Activated T-helper 1 cell treated with anti-CD3 and anti-CD28 coated beads, Interleukin-12 subunit alpha, Interleukin-12 subunit beta, Interleukin-2, Interleukin-4 antibody, amounts not matched to agents 30 ng/mL and 10 ng/mL and 1 ng/mL, durations not matched to agents 14 hours and 24 hours and 36 hours (primary cell): Measurements from ENCODE around the gene NOCT. TPM values are rescaled to one million over a fixed set of nuclear protein-coding genes. Genes with fewer than 3 reads are reported as not detected.
A peak's percentile ranks its signal among the peaks of the same experiment; 100 is the strongest.
"Not testable (repeated sequence)": the region's sequence is repeated elsewhere in the genome, so short reads cannot be mapped to it uniquely, and the experiment has no call there.

Experiments
- DNase-seq: peaks from one replicate; pipeline ENCODE4 v3.0.0; 2021; ENCODE audit warnings: low spot score
- H3K27ac Mint-ChIP-seq: one replicate; pipeline ENCODE4 v1.8.0; 2021; ENCODE audit warnings: mild to moderate bottlenecking, mixed read lengths
- H3K27me3 Mint-ChIP-seq: one replicate; pipeline ENCODE4 v1.8.0; 2022; ENCODE audit warnings: mild to moderate bottlenecking, moderate library complexity, mixed read lengths; ENCODE audit not compliant: insufficient read depth
- H3K36me3 Mint-ChIP-seq: one replicate; pipeline ENCODE4 v1.8.0; 2021; ENCODE audit warnings: low read depth, mixed read lengths
- H3K4me1 Mint-ChIP-seq: one replicate; pipeline ENCODE4 v1.8.0; 2021; ENCODE audit warnings: low read depth, mixed read lengths
- H3K4me3 Mint-ChIP-seq: one replicate; pipeline ENCODE4 v1.8.0; 2021; ENCODE audit warnings: mild to moderate bottlenecking, moderate library complexity, mixed read lengths
- H3K9me3 Mint-ChIP-seq: one replicate; pipeline ENCODE4 v1.8.0; 2021; ENCODE audit warnings: mixed read lengths
- intact Hi-C: fragments of 100-400 bp; cut with micrococcal nuclease; formaldehyde crosslinking; loops from one replicate; pipeline ENCODE4 v1.15.1; 2024
- total RNA-seq: library from RNA; stranded (reverse); gene quantifications from 2 replicates; pipeline ENCODE4 v1.2.3, GENCODE V29; 2022

Gene NOCT
- total RNA-seq, 1 donor from 2014 or later: 24.1 TPM

GRCh38 chr4:138992676-138993075 lies 22.9 kb upstream of the NOCT start:
- Mint-ChIP-seq H3K27ac (no peak overlapping the region), H3K4me1 (no peaks in the 10 kb centered on the region)

DNA sequence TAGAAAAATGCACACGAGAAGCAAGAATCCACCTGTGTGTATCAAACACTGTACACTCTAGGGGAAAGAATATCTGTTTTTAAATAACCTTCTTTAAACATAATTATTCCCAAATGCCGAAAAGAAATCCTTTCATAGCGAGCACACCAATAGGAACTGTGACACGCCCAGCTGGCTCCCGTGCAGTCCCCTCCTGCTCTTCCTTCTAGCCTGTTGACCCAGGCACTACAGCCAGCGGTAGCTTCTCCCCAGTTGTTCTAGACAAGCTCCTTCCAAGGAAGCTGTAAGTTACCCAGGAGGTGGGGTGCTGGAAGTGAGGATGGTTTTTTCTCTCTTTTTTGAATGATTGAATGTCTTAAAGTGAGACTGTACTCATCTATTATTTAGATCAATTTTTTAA lies 19.5 kb upstream of the NOCT start:
- H3K9me3 Mint-ChIP-seq: no peaks in the 10 kb centered on the region
- H3K27me3 Mint-ChIP-seq: peaks cover 5% of the 10 kb centered on the region
- intact Hi-C loops: no loop called here
- no peaks in the 10 kb centered on the region for H3K36me3 Mint-ChIP-seq
- no peak for DNase-seq
- H3K27ac Mint-ChIP-seq: no peak overlapping the region
- H3K4me1 Mint-ChIP-seq: no peaks in the 10 kb centered on the region
- H3K4me3 Mint-ChIP-seq: no peak overlapping the region

More at GRCh38 chr4:138992676-138993075, 22.9 kb upstream of the NOCT start:
- intact Hi-C loops: no loop called here
- H3K4me3 Mint-ChIP-seq: no peak overlapping the region
- peaks cover 5% of the 10 kb centered on the region for H3K27me3 Mint-ChIP-seq
- no peaks in the 10 kb centered on the region for H3K36me3 Mint-ChIP-seq
- no peaks in the 10 kb centered on the region for H3K9me3 Mint-ChIP-seq
- no peak for DNase-seq

DNA sequence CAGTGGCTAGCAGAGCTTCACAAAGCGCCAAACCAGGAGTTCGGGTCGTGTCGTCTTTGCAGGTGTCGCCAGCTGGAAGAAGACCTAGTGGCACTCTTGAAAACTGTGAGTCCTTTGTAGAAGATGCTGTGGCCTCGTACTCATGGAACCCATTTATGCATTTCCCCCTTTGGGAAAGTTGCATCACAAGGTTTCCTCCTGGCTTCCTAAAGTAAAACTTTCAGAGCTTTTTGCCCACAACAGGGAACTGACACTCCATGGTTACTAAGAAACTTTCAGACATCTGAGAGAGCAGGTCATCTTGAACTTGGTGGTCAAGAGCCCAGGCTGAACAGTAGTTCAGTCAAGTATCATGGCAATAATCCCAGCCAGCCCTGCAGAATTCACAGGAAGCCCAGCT lies 15.9 kb upstream of the NOCT start:
- Mint-ChIP-seq H3K4me3 (no peak overlapping the region), H3K36me3 (no peaks in the 10 kb centered on the region), H3K27me3 (no peaks in the 10 kb centered on the region), H3K27ac (no peak overlapping the region), H3K4me1 (no peaks in the 10 kb centered on the region), H3K9me3 (no peaks in the 10 kb centered on the region)
- DNase-seq: no peak
- intact Hi-C loops: no loop called here

- DNase-seq, intact Hi-C loops, H3K36me3 Mint-ChIP-seq, H3K4me3 Mint-ChIP-seq, H3K9me3 Mint-ChIP-seq, H3K27me3 Mint-ChIP-seq, H3K27ac Mint-ChIP-seq, H3K4me1 Mint-ChIP-seq: not testable (repeated sequence)
These were observed 15.4 kb upstream of the NOCT start for GRCh38 chr4:139000134-139000533.

DNA sequence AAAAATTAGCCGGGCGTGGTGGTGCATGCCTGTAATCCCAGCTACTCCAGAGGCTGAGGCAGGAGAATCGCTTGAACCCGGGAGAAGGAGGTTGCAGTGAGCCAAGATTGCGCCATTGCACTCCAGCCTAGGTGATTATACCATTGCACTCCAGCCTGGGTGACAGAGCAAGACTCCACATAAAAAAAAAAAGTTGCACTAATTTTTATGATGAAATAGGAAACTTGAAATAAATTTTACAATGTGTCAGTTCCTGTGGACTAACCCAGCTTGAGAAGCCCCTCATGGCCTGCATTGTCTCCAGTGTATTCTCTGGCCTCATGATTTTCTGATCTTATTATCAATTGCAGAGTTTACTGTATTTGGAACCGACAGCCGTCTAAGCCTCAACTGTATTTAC lies 14.2 kb upstream of the NOCT start:
- intact Hi-C loops, H3K27ac Mint-ChIP-seq, H3K4me1 Mint-ChIP-seq, H3K36me3 Mint-ChIP-seq, H3K9me3 Mint-ChIP-seq, H3K4me3 Mint-ChIP-seq, H3K27me3 Mint-ChIP-seq, DNase-seq: not testable (repeated sequence)

DNA sequence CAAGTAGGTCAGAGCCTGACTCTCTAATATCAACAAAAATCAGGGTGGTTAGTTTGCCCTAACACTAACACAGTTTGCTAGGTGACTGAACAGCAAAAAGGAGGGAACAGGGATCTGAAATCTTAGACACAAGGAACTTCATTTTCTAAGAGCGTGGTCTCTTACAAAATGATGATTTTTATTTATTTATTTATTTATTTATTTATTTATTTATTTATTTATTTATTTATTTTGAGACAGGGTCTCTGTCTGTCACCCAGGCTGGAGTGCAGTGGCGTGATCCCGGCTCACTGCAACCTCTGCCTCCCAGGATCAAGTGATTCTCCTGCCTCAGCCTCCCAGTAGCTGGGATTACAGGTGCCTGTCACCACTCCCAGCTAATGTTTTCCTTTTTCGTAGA lies 11.9 kb upstream of the NOCT start:
- DNase-seq, H3K9me3 Mint-ChIP-seq, intact Hi-C loops, H3K4me1 Mint-ChIP-seq, H3K27me3 Mint-ChIP-seq, H3K36me3 Mint-ChIP-seq, H3K27ac Mint-ChIP-seq, H3K4me3 Mint-ChIP-seq: not testable (repeated sequence)

DNA sequence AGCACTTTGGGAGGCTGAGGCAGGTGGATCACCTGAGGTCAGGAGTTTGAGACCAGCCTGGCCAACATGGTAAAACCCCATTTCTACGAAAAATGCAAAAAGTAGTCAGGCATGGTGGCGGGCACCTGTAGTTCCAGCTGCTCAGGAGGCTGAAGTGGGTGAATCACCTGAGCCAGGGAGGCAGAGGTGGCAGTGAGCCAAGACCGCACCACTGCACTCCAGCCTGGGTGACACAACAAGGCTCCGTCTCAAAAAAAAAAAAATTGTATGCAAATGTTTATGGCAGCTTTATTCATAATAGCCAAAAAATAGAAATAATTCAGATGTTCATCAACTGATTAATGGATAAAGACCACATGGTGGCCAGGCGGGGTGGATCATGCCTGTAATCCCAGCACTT lies 9.8 kb upstream of the NOCT start:
- Mint-ChIP-seq H3K4me3 (no peak overlapping the region), H3K4me1 (no peaks in the 10 kb centered on the region), H3K9me3 (no peaks in the 10 kb centered on the region), H3K27me3 (no peaks in the 10 kb centered on the region), H3K36me3 (no peaks in the 10 kb centered on the region), H3K27ac (no peak overlapping the region)
- intact Hi-C loops: no loop called here
- no peak for DNase-seq

DNA sequence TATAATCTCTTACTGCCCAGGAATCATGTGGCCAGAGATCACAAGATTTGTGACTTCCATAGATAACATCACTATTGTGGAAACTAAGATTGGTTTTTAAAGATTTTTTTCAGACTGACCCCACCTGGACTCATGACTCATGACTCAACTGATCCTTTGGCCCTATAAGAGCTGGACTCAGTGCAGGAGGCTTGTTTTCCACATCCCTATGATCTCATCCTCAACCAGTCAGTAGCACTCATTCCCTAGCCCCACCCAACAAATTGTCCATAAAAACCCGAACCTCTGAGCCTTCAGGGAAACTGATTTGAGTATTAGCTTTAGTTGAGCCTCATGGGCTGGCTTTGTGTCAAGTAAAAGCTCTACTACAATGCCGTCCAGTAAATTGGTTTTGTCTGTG lies 7.9 kb upstream of the NOCT start:
- Mint-ChIP-seq H3K27me3 (no peaks in the 10 kb centered on the region), H3K4me3 (no peak overlapping the region), H3K27ac (no peak overlapping the region), H3K36me3 (no peaks in the 10 kb centered on the region), H3K9me3 (no peaks in the 10 kb centered on the region), H3K4me1 (no peaks in the 10 kb centered on the region)
- intact Hi-C loops: no loop called here
- DNase-seq: no peak

DNA sequence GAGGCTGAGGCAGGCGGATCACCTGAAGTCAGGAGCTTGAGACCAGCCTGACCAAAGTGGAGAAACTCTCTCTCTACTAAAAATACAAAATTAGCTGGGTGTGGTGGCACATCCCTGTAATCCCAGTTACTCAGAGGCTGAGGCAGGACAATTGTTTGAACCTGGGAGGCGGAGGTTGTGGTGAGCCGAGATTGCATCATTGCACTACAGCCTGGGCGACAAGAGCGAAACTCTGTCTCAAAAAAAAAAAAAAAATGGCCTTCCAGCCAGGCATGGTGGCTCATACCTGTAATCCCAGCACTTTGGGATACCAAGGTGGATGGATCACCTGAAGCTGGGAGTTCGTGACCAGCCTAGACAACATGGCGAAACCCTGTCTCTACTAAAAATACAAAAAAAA lies 7.3 kb upstream of the NOCT start:
- DNase-seq, H3K27me3 Mint-ChIP-seq, H3K9me3 Mint-ChIP-seq, H3K4me1 Mint-ChIP-seq, H3K4me3 Mint-ChIP-seq, H3K36me3 Mint-ChIP-seq, intact Hi-C loops, H3K27ac Mint-ChIP-seq: not testable (repeated sequence)

DNA sequence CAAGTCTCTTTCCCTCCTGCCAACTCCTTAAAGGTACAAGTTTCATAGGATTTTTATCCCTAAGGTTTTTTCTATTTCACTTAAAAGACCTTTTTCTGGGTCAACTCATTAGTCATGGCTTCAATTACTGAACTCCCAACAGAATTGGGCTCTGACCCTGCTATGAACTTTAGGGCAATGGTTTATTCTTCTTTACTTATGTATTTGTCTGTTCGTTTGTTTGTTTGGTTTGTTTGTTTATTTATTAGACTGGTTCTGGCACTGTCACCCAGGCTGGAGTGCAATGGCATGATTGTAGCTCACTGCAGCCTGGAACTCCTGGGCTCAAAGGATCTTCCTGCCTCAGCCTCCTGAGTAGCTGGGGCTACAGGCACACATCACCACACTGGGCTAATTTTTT lies 5.9 kb upstream of the NOCT start:
- no peak overlapping the region for H3K4me3 Mint-ChIP-seq
- H3K4me1 Mint-ChIP-seq: peaks cover 11% of the 10 kb centered on the region
- intact Hi-C loops: loop anchor here (10.0 kb wide), 1 partner anchor 255 kb away; no protein-coding TSS in a partner anchor
- no peaks in the 10 kb centered on the region for H3K9me3 Mint-ChIP-seq
- no peaks in the 10 kb centered on the region for H3K27me3 Mint-ChIP-seq
- H3K27ac Mint-ChIP-seq: no peak overlapping the region
- no peak for DNase-seq
- no peaks in the 10 kb centered on the region for H3K36me3 Mint-ChIP-seq

DNA sequence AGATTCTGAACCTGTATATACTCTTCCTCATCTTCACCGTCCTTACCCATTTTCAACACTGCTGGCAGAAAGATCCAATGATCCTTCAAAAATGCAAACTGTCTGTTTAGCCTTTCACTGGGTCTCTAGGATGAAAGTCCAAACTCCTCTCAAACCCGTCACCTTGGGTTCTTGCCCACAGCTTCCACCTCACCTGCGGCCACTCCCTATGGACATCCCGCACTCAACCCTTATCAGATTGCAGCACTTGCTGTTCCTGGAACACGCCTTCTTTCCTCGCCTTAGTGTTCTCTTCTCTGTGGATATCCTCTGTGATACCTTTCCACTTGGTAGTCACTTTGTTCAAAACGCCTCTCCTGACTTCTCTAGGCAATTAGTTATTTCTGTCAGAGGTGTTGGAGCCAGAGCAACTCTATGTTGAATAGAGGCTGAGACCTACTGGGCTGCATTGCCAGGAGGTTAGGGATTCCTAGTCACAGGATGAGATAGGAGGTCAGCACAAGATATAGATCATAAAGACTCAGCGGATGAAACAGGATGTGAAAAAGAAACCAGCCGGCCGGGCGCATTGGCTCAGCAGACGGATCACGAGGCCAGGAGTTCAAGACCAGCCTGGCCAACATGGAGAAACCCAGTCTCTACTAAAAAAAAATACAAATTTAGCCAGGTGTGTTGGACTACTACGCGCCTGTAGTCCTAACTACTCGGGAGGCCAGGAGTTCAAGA lies 4.2 kb upstream of the NOCT start:
- Mint-ChIP-seq H3K27me3 (no peaks in the 10 kb centered on the region), H3K27ac (no peak overlapping the region), H3K4me3 (no peak overlapping the region), H3K36me3 (no peaks in the 10 kb centered on the region), H3K9me3 (no peaks in the 10 kb centered on the region), H3K4me1 (peaks cover 17% of the 10 kb centered on the region)
- no peak for DNase-seq
- intact Hi-C loops: loop anchor here (10.0 kb wide), 1 partner anchor 253 kb away; no protein-coding TSS in a partner anchor

DNA sequence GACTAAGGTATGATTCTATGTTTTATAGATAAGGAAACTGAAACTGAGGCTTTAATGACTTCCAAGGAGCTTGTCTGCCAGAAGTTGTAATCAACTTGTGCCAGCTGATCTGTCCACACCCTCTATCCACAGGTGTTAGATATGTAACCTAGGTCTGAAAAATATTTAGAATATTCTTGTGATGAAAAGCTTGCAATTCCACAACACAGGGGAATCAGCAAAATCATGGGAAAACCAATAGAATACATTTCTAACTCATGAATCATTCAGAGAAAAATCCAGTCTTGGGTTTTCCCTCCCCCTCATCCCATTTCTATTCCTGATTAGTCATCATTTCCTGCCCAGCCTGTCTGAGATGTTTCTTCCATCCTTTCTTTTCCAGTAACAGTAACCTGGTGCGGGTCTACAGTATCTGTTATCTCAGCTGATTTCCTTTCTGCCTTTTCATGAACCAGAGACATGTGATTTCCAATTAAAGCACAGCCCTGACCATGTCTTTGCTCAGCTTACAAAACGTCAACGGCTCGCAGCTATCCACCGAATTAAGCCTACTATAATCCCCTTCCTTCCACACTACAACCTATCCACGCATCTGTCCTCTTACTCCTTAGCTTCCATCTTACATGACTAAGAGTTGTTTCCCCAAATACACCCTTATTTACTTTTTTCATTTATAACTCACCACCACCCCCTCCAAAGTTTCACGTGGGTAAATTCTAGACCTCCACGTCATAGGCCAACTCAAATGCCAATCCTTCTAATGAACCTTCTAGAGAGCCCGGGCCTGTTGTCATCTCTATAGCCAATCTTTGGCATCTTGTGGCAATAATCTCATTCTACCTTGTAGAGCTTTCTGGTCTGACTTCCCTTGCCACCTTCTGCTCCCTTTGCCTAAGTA lies 961 bp upstream of the NOCT start:
- H3K27ac Mint-ChIP-seq: peak overlapping the region; percentile 89
- H3K4me1 Mint-ChIP-seq: peaks cover 35% of the 10 kb centered on the region
- no peaks in the 10 kb centered on the region for H3K27me3 Mint-ChIP-seq
- intact Hi-C loops: loop anchor here (1.0 to 10.0 kb wide), 10 partner anchors 69 to 1510 kb away; partner anchors contain the start of genes ELMOD2, NDUFC1, RAB33B and SLC7A11
- H3K36me3 Mint-ChIP-seq: peaks cover 8% of the 10 kb centered on the region
- no peaks in the 10 kb centered on the region for H3K9me3 Mint-ChIP-seq
- peak overlapping the region; percentile 80 for H3K4me3 Mint-ChIP-seq
- DNase-seq: no peak

DNA sequence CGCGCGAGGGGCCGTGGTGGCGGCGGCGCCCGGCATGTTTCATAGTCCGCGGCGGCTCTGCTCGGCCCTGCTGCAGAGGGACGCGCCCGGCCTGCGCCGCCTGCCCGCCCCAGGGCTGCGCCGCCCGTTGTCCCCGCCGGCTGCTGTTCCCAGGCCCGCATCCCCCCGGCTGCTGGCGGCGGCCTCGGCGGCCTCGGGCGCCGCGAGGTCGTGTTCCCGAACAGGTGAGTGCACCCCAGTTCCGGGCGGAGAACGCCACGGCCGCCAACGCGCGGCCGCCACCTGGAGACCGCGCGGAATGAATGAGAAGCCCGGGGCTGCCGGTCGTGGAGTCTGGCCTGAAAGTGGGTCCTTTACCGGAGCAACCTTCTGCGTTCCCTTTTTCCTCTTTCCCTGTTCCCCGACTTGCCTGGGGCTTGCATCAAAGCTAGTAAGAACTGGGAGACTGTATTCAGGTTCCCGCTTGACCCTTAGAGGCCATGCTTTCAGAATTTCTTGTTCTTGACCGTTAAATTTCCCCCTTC lies 429 bp downstream of the NOCT start:
- Mint-ChIP-seq H3K9me3 (no peaks in the 10 kb centered on the region), H3K4me1 (peaks cover 44% of the 10 kb centered on the region), H3K4me3 (peak overlapping the region; percentile 96), H3K36me3 (peaks cover 14% of the 10 kb centered on the region), H3K27ac (peak overlapping the region; percentile 91), H3K27me3 (no peaks in the 10 kb centered on the region)
- no peak for DNase-seq
- intact Hi-C loops: loop anchor here (1.0 to 10.0 kb wide), 10 partner anchors 67 to 1509 kb away; partner anchors contain the start of genes ELMOD2, NDUFC1, RAB33B and SLC7A11
